Liver (tissue), 3 donors: ENCODE results near the gene RNASE8.

Source experiments
- ATF3 ChIP-seq: IDR thresholded peaks from 2 replicates; pipeline ENCODE4 v1.6.1; 2016; ENCODE audit warnings: antibody characterized with exemption
- FOXA1 ChIP-seq: IDR thresholded peaks from 2 replicates; pipeline ENCODE4 v1.6.1; 2016; ENCODE audit warnings: antibody characterized with exemption
- GABPA ChIP-seq, 2 donors: IDR thresholded peaks in 1 of 2; conservative IDR thresholded peaks in 1 of 2; 2 replicates each; pipeline ENCODE4 v1.6.1; 2016; ENCODE audit warnings: antibody characterized with exemption in 2 of 2, mild to moderate bottlenecking in 1 of 2, moderate library complexity in 1 of 2
- TF ChIP-seq, protein P1 (sequence below): fragments of 150-350 bp; IDR thresholded peaks from 2 replicates; pipeline ENCODE4 v1.5.1; 2017; ENCODE audit warnings: improper control_type of control experiment, low read depth, low read length; ENCODE audit not compliant: missing input control
- donor health status: healthy.
- donor health status: healthy.

DNA sequence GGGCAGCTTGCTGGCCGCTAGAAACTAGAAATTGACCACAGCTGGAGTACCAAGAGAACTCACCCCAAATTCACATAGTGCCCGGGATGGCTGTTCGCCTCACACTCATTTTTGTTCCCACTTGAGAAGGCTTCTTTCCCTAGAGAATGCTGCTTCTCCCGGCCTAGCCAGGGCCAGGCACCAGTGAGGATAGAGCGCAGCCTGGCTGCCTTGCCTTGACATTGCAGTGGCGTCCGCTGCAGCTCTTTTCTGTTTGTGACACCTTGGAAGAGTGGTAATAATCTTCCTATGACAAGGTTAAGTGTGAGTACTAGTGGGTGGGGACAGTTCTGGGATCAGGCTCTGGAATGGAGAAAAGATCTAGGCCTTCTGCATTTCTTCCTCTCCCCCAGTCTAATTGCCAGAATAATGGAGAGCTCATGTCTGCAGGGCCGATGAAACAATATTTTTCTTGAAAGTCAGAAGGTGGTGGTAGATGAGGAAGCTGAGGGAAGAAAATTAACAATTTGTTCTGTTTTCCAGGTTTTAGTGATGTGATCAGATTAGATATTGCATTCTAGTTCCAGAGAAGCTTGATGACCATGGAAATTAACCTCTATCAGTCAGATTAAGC lies 46.9 kb downstream of the RNASE8 start:
- TF ChIP-seq, protein P1, sequence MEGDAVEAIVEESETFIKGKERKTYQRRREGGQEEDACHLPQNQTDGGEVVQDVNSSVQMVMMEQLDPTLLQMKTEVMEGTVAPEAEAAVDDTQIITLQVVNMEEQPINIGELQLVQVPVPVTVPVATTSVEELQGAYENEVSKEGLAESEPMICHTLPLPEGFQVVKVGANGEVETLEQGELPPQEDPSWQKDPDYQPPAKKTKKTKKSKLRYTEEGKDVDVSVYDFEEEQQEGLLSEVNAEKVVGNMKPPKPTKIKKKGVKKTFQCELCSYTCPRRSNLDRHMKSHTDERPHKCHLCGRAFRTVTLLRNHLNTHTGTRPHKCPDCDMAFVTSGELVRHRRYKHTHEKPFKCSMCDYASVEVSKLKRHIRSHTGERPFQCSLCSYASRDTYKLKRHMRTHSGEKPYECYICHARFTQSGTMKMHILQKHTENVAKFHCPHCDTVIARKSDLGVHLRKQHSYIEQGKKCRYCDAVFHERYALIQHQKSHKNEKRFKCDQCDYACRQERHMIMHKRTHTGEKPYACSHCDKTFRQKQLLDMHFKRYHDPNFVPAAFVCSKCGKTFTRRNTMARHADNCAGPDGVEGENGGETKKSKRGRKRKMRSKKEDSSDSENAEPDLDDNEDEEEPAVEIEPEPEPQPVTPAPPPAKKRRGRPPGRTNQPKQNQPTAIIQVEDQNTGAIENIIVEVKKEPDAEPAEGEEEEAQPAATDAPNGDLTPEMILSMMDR = peak; percentile 91
- TF ChIP-seq FOXA1 = no peak
- no peak for TF ChIP-seq ATF3
- peak in 1 of 2 donors; percentile 1 for TF ChIP-seq GABPA (IDR thresholded peaks at IDR 0.05 in 1 of 2, conservative IDR thresholded peaks at IDR 0.05 in 1 of 2)
